ENCODE data around the gene CDH24. TPM values are rescaled to one million over a fixed set of nuclear protein-coding genes. Genes with fewer than 3 reads are reported as not detected.

CDH24 gene
- total and polyA plus RNA-seq, 9 of the 15 experiments (the other 6 are each of a cell fraction or from before 2014, with no cell fraction given) = 0.04 to 16.2 (median 4.9) TPM

- no peak for FAIRE-seq
- Histone ChIP-seq H3K4me3 (no peak overlapping the region), H3K27ac (ENCODE audit: extremely low read depth, low read depth, low read length) (no peak overlapping the region), H4K20me1 (replicated peaks; ENCODE audit: control insufficient read depth, insufficient read depth, low read length) (no peaks in the 10 kb centered on the region), H3K4me2 (ENCODE audit: insufficient read depth, low read length) (no peak overlapping the region), H3K27me3 (ENCODE audit: control insufficient read depth in 2 of 2, insufficient read depth in 2 of 2, low read length in 2 of 2) (no peaks in the 10 kb centered on the region), H3K9me1 (ENCODE audit: control insufficient read depth, insufficient read depth, low read length) (no peaks in the 10 kb centered on the region), H3K79me2 (ENCODE audit: control insufficient read depth, insufficient read depth, low read length) (peaks cover 51% of the 10 kb centered on the region), H3K9ac (ENCODE audit: insufficient read depth in 1 of 2, low read depth in 2 of 2, low read length in 2 of 2) (no peak overlapping the region), H3K4me1 (replicated peaks in 1 of 2; ENCODE audit: control insufficient read depth in 2 of 2, insufficient read depth in 2 of 2, low read length in 2 of 2) (peaks cover 9 to 14% of the 10 kb centered on the region in 2 experiments; a peak in 4 of 5 replicates), H3K9me3 (replicated peaks; ENCODE audit: control insufficient read depth, insufficient read depth, low read depth, low read length) (no peaks in the 10 kb centered on the region), H3K36me3 (ENCODE audit: control insufficient read depth, insufficient read depth, low read length) (peaks cover 63% of the 10 kb centered on the region), H2AFZ (ENCODE audit: low read depth, low read length) (no peak overlapping the region)
- no peak for DNase-seq (ENCODE audit: extremely low read depth in 1 of 4, low spot score in 3 of 4)
- TF ChIP-seq ZNF584 (CRISPR knock-in tag; IDR thresholded peaks at IDR 0.05; ENCODE audit: low read depth) (no peak), BMI1 (IDR thresholded peaks at IDR 0.05; ENCODE audit: low read length) (no peak), SAFB2 (IDR thresholded peaks at IDR 0.05; ENCODE audit: borderline replicate concordance, low read depth, low read length, severe bottlenecking) (no peak), ZNF586 (CRISPR knock-in tag; conservative IDR thresholded peaks at IDR 0.05) (no peak), SP2 (IDR thresholded peaks at IDR 0.05; ENCODE audit: extremely low read depth, low read depth, low read length, poor library complexity, severe bottlenecking) (no peak), HNRNPK (IDR thresholded peaks at IDR 0.05; ENCODE audit: low read depth, low read length, poor library complexity, severe bottlenecking) (no peak), FOXK2 (conservative IDR thresholded peaks at IDR 0.05 in 1 of 2, IDR thresholded peaks at IDR 0.05 in 1 of 2; ENCODE audit: low read depth in 2 of 2) (no peak)
- in situ Hi-C loops (cut with MboI) (no loop called here), intact Hi-C loops (cut with micrococcal nuclease) (no loop called here)
- no peak for ATAC-seq
- ChIA-PET CTCF (ENCODE audit: low intra/inter-chr PET ratio) (no interaction called here), POLR2A (interaction anchor here (1.1 to 1.8 kb wide), 4 partner anchors 9 to 24 kb away, joined by 3 to 5 read pairs (median 4); no protein-coding TSS in a partner anchor)
- 97% methylated on average over 4 of the region's 4 CpGs for WGBS (ENCODE audit: insufficient coverage, low coverage, missing lambda C conversion rate)
- TSS peak; percentile 19 for BruUV-seq (replicated peaks)
These were observed 26.4 kb downstream of the CDH24 start for GRCh38 chr14:23030936-23031335.
